A549 (cell line): Measurements from ENCODE around the gene UGT1A9. TPM values are rescaled to one million over a fixed set of nuclear protein-coding genes. Genes with fewer than 3 reads are reported as not detected.

Source experiments
- ATAC-seq, 2 experiments: fragments of 200-7000 bp in 1 of 2; fragments of >200 bp in 1 of 2; cut with Nextera tagmentation in 1 of 2; cut with Tn5 transposase in 1 of 2; 3 replicates each; pipeline versions ENCODE4 v1.8.0 to v1.9.1; 2018 to 2020; ENCODE audit warnings: mild to moderate bottlenecking in 1 of 2, moderate library complexity in 1 of 2
- CTCF ChIA-PET: fragments of 300-600 bp; sonication (Branson Sonifier 250); formaldehyde crosslinking; extraction: SDS; loops from one replicate; lab custom pipeline; 2021; ENCODE audit warnings: antibody characterized with exemption, inconsistent platforms; lab: Yijun Ruan, JAX
- POLR2A ChIA-PET: fragments of 350-600 bp; formaldehyde crosslinking; extraction: SDS; loops from one replicate; lab custom pipeline; 2021; ENCODE audit warnings: antibody characterized with exemption, inconsistent platforms; lab: Yijun Ruan, JAX
- DNase-seq, 2 experiments: peaks; one replicate each; pipeline versions ENCODE4 v3.0.0 to v3.0.0-alpha.2; 2011 to 2016; ENCODE audit warnings: low read depth in 1 of 2, low spot score in 1 of 2
- FAIRE-seq: peaks from 2 replicates; lab custom pipeline; 2011; peaks lifted over from hg19 to GRCh38; lab: Jason Lieb, UNC
- H3K27ac ChIP-seq, 2 experiments: fragments of >200 bp; sonication (Bioruptor Twin); formaldehyde crosslinking; 3 replicates each; pipeline ENCODE4 v1.5.1; 2016 to 2017
- H3K4me1 ChIP-seq: fragments of >200 bp; sonication (Bioruptor Twin); formaldehyde crosslinking; 3 replicates; pipeline ENCODE4 v1.6.1; 2016
- H3K4me2 ChIP-seq: fragments of >200 bp; sonication (Bioruptor Twin); formaldehyde crosslinking; 3 replicates; pipeline ENCODE4 v1.6.1; 2016
- H3K4me3 ChIP-seq: fragments of >200 bp; sonication (Bioruptor Twin); formaldehyde crosslinking; 3 replicates; pipeline ENCODE4 v1.5.1; 2016
- H3K9me3 ChIP-seq: fragments of >200 bp; sonication (Bioruptor Twin); formaldehyde crosslinking; 3 replicates; pipeline ENCODE4 v1.6.1; 2016
- ATOH8 ChIP-seq: fragments of 250-450 bp; sonication (Bioruptor Pico); IDR thresholded peaks from 2 replicates; pipeline ENCODE4 v1.5.0; 2020; ENCODE audit warnings: low read depth, mild to moderate bottlenecking, moderate library complexity
- BHLHE40 ChIP-seq: IDR thresholded peaks from 2 replicates; pipeline ENCODE4 v1.6.1; 2012; ENCODE audit warnings: low read depth, low read length, inconsistent platforms
- CBX8 ChIP-seq: fragments of 200-600 bp; sonication (generic); IDR thresholded peaks from 2 replicates; pipeline ENCODE4 v1.6.1; 2016
- CEBPB ChIP-seq, 2 experiments: fragments of >200 bp in 1 of 2; sonication (Bioruptor Twin) in 1 of 2; formaldehyde crosslinking in 1 of 2; IDR thresholded peaks; 2 replicates each; pipeline ENCODE4 v1.6.1; 2012 to 2016
- CHD2 ChIP-seq: fragments of 150-350 bp; IDR thresholded peaks from 2 replicates; pipeline ENCODE4 v1.6.1; 2014; ENCODE audit warnings: low read length; ENCODE audit not compliant: partially characterized antibody
- E2F6 ChIP-seq: IDR thresholded peaks from 2 replicates; pipeline ENCODE4 v1.6.1; 2012; ENCODE audit warnings: low read depth, borderline replicate concordance
- EHF ChIP-seq: fragments of 250-450 bp; sonication (Bioruptor Pico); IDR thresholded peaks from 2 replicates; pipeline ENCODE4 v1.5.0; 2020; ENCODE audit warnings: mild to moderate bottlenecking
- EP300 ChIP-seq, 2 experiments: fragments of >200 bp; sonication (Bioruptor Twin); formaldehyde crosslinking; IDR thresholded peaks; 2 replicates in 1 of 2; 3 replicates in 1 of 2; pipeline ENCODE4 v1.6.1; 2016 to 2017
- FOSB ChIP-seq: fragments of 250-450 bp; sonication (Bioruptor Pico); IDR thresholded peaks from 2 replicates; pipeline ENCODE4 v1.5.0; 2020; ENCODE audit warnings: mild to moderate bottlenecking, moderate library complexity
- FOXS1 ChIP-seq: fragments of 250-450 bp; sonication (Bioruptor Pico); IDR thresholded peaks from 2 replicates; pipeline ENCODE4 v1.5.0; 2020; ENCODE audit warnings: mild to moderate bottlenecking, moderate library complexity
- GATA3 ChIP-seq: IDR thresholded peaks from 2 replicates; pipeline ENCODE4 v1.6.1; 2012; ENCODE audit warnings: borderline replicate concordance
- HES2 ChIP-seq: fragments of >200 bp; sonication (Bioruptor Twin); formaldehyde crosslinking; IDR thresholded peaks from 2 replicates; pipeline ENCODE4 v1.6.1; 2016
- HEYL ChIP-seq: fragments of 250-450 bp; sonication (Bioruptor Pico); IDR thresholded peaks from 2 replicates; pipeline ENCODE4 v1.8.0; 2021; ENCODE audit warnings: mild to moderate bottlenecking, moderate library complexity
- HOXA7 ChIP-seq: fragments of 250-450 bp; sonication (Bioruptor Pico); IDR thresholded peaks from 2 replicates; pipeline ENCODE4 v1.5.0; 2020; ENCODE audit warnings: mild to moderate bottlenecking, moderate library complexity
- HOXB13 ChIP-seq: fragments of 250-450 bp; sonication (Bioruptor Pico); IDR thresholded peaks from 2 replicates; pipeline ENCODE4 v1.5.0; 2020; ENCODE audit warnings: low read depth, mild to moderate bottlenecking, moderate library complexity
- JUNB ChIP-seq: fragments of >200 bp; sonication (Bioruptor Twin); formaldehyde crosslinking; IDR thresholded peaks from 2 replicates; pipeline ENCODE4 v1.6.1; 2016
- MAZ ChIP-seq: fragments of 150-350 bp; IDR thresholded peaks from 2 replicates; pipeline ENCODE4 v1.6.1; 2014; ENCODE audit warnings: antibody characterized with exemption, low read depth, low read length, borderline replicate concordance
- NFE2L2 ChIP-seq: fragments of 150-350 bp; conservative IDR thresholded peaks from 2 replicates; pipeline ENCODE4 v1.6.1; 2014; ENCODE audit warnings: low read length
- NR3C1 ChIP-seq: fragments of >200 bp; sonication (Bioruptor Twin); formaldehyde crosslinking; IDR thresholded peaks from 3 replicates; pipeline ENCODE4 v1.6.1; 2017
- RAD21 ChIP-seq, 2 experiments: fragments of >200 bp in 1 of 2; sonication (Bioruptor Twin) in 1 of 2; formaldehyde crosslinking in 1 of 2; IDR thresholded peaks in 1 of 2; conservative IDR thresholded peaks in 1 of 2; 2 replicates in 1 of 2; 3 replicates in 1 of 2; pipeline ENCODE4 v1.6.1; 2012 to 2018; ENCODE audit warnings: inconsistent platforms in 1 of 2
- RARB ChIP-seq: fragments of 250-450 bp; sonication (Bioruptor Pico); IDR thresholded peaks from 2 replicates; pipeline ENCODE4 v1.8.0; 2021; ENCODE audit warnings: mild to moderate bottlenecking, moderate library complexity
- REST ChIP-seq: fragments of 200-600 bp; sonication (generic); IDR thresholded peaks from 2 replicates; pipeline ENCODE4 v1.6.1; 2016; ENCODE audit warnings: antibody characterized with exemption, mild to moderate bottlenecking, moderate library complexity
- RFX5 ChIP-seq: fragments of 450-650 bp; IDR thresholded peaks from 2 replicates; pipeline ENCODE4 v1.7.1; 2014; ENCODE audit warnings: antibody characterized with exemption, mild to moderate bottlenecking, moderate library complexity
- RNF2 ChIP-seq: fragments of 200-600 bp; sonication (generic); IDR thresholded peaks from 2 replicates; pipeline ENCODE4 v1.6.1; 2016; ENCODE audit warnings: low read depth, mild to moderate bottlenecking, antibody characterized with exemption, moderate library complexity, borderline replicate concordance
- SREBF2 ChIP-seq: fragments of 450-650 bp; IDR thresholded peaks from 2 replicates; pipeline ENCODE4 v1.6.1; 2014; ENCODE audit warnings: mild to moderate bottlenecking, moderate library complexity
- ZC3H11A ChIP-seq: fragments of 450-650 bp; IDR thresholded peaks from 2 replicates; pipeline ENCODE4 v1.6.1; 2014; ENCODE audit warnings: antibody characterized with exemption, mild to moderate bottlenecking
- ZNF302 ChIP-seq: fragments of 250-450 bp; sonication (Bioruptor Pico); IDR thresholded peaks from 2 replicates; pipeline ENCODE4 v1.9.0; 2021; ENCODE audit warnings: inconsistent platforms, mild to moderate bottlenecking, moderate library complexity
- WGBS: methylation state at CpG from one replicate; pipeline ENCODE4 v1.1.6; 2017; ENCODE audit errors: missing lambda C conversion rate; 5-methylcytosine and 5-hydroxymethylcytosine counted together
- polyA plus RNA-seq, 4 experiments: library from polyadenylated mRNA; depleted of rRNA in 3 of 4; stranded (reverse); fragments of >200 nt; fragmentation: RNase III in 1 of 4; extraction: RNeasy Plus Mini Kit Qiagen cat#74134 plus additional on column Dnase treatment in 1 of 4; gene quantifications; 2 replicates in 3 of 4; 3 replicates in 1 of 4; pipeline ENCODE4 v1.2.3, GENCODE V29; 2011 to 2017

The UGT1A9 gene
- polyA plus RNA-seq, 2 of the 4 experiments (the other 2 are of a cell fraction): 11.0 to 13.1 TPM

GRCh38 chr2:233656443-233656842 is 15.3 kb upstream of the UGT1A9 start:
- ATAC-seq (no peak), DNase-seq (no peak), FAIRE-seq (no peak)
- ChIA-PET CTCF (no interaction called here), POLR2A (no interaction called here)
- Histone ChIP-seq H3K4me3 (no peak overlapping the region), H3K9me3 (peaks cover 12% of the 10 kb centered on the region), H3K4me2 (no peak overlapping the region), H3K4me1 (no peaks in the 10 kb centered on the region)
- WGBS: 94% methylated on average over 10 of the region's 10 CpGs
- TF ChIP-seq HOXB13 (CRISPR knock-in tag) (no peak), NFE2L2 (no peak), FOXS1 (CRISPR knock-in tag) (no peak), SREBF2 (no peak), E2F6 (no peak), ZNF302 (no peak), BHLHE40 (no peak), GATA3 (no peak), CHD2 (no peak), HEYL (CRISPR knock-in tag) (no peak), EP300 (IDR thresholded peaks at IDR 0.05) (no peak), NR3C1 (no peak), CEBPB (IDR thresholded peaks at IDR 0.05) (no peak), CBX8 (no peak), RNF2 (no peak), ATOH8 (CRISPR knock-in tag) (no peak), RARB (no peak), ZC3H11A (no peak), REST (no peak), MAZ (no peak)
- TF ChIP-seq, all 56 proteins: peak for 0
- 0 out of 6 replicates have a peak overlapping the region, but pooled peaks of 1 of the 2 experiments have one; percentile 42 for H3K27ac ChIP-seq

GRCh38 chr2:233658610-233659009 is 13.1 kb upstream of the UGT1A9 start:
- TF ChIP-seq FOSB: no peak
- no peak for TF ChIP-seq JUNB
- no peak for TF ChIP-seq HOXA7
- TF ChIP-seq RAD21 (conservative IDR thresholded peaks at IDR 0.05 in 1 of 2, IDR thresholded peaks at IDR 0.05 in 1 of 2): no peak
- TF ChIP-seq RFX5: no peak
- TF ChIP-seq EHF: no peak
- TF ChIP-seq RARB: no peak
- no peak for TF ChIP-seq HES2
- TF ChIP-seq ATOH8 (CRISPR knock-in tag): no peak
- TF ChIP-seq RNF2: no peak
- Histone ChIP-seq H3K4me1 (no peaks in the 10 kb centered on the region), H3K4me2 (no peak overlapping the region), H3K9me3 (peaks cover 20% of the 10 kb centered on the region), H3K27ac (no peak overlapping the region), H3K4me3 (no peak overlapping the region)
- FAIRE-seq (no peak), ATAC-seq (no peak), DNase-seq (no peak)
- ChIA-PET CTCF (interaction anchor here (0.7 kb wide), 1 partner anchor 168 kb away, joined by 3 read pairs; no protein-coding TSS in a partner anchor), POLR2A (no interaction called here)
